Adrenal gland (tissue), 12 donors: ENCODE results near the gene CES5A. TPM values are rescaled to one million over a fixed set of nuclear protein-coding genes. Genes with fewer than 3 reads are reported as not detected.

ENCODE experiments used
- DNase-seq, 7 donors: peaks; one replicate each; pipeline ENCODE4 v3.0.0-alpha.2; 2019 to 2020
- H3K27ac ChIP-seq, 5 donors: fragments of 200-600 bp; sonication (generic) in 4 of 5; 1 replicate in 3 of 5; 2 replicates in 2 of 5; pipeline versions ENCODE4 v1.5.1 to v1.8.0; 2016 to 2020; ENCODE audit warnings: mild to moderate bottlenecking in 1 of 5
- H3K27me3 ChIP-seq: fragments of 200-600 bp; 2 replicates; pipeline ENCODE4 v1.8.0; 2021
- H3K36me3 ChIP-seq, 2 donors: fragments of 200-600 bp; replicated peaks in 1 of 2; 1 replicate in 1 of 2; 2 replicates in 1 of 2; pipeline versions ENCODE4 v1.5.1 to v1.8.0; 2018 to 2022
- H3K4me1 ChIP-seq, 2 donors: fragments of 200-600 bp; replicated peaks in 1 of 2; 1 replicate in 1 of 2; 2 replicates in 1 of 2; pipeline versions ENCODE4 v1.5.1 to v1.8.0; 2018 to 2021
- H3K4me3 ChIP-seq, 4 donors: fragments of 200-600 bp; sonication (generic) in 3 of 4; one replicate each; pipeline ENCODE4 v1.5.1; 2016 to 2018
- H3K9me3 ChIP-seq, 3 donors: fragments of 200-600 bp; sonication (generic) in 1 of 3; replicated peaks in 1 of 3; 1 replicate in 2 of 3; 2 replicates in 1 of 3; pipeline versions ENCODE4 v1.5.1 to v1.8.0; 2016 to 2021
- CTCF ChIP-seq, 6 experiments: fragments of 450-650 bp in 4 of 6; fragments of 200-600 bp in 2 of 6; sonication (generic) in 1 of 6; IDR thresholded peaks; 1 replicate in 5 of 6; 2 replicates in 1 of 6; pipeline versions ENCODE4 v1.5.1 to v1.8.0; 2016 to 2021; ENCODE audit warnings: antibody characterized with exemption in 6 of 6, mild to moderate bottlenecking in 2 of 6, moderate library complexity in 1 of 6
- POLR2A ChIP-seq, 2 donors: fragments of 450-650 bp; IDR thresholded peaks; one replicate each; pipeline ENCODE4 v1.6.1; 2017; ENCODE audit warnings: antibody characterized with exemption in 2 of 2, mild to moderate bottlenecking in 2 of 2, moderate library complexity in 1 of 2
- WGBS, 4 donors: extraction: QIAGEN DNeasy Blood & Tissue Kit in 2 of 4; methylation state at CpG; one replicate each; pipeline versions ENCODE4 v1.1.5 to v1.1.7; 2013 to 2017; 5-methylcytosine and 5-hydroxymethylcytosine counted together
- intact Hi-C, 2 donors: fragments of 100-400 bp; cut with DNase I; formaldehyde crosslinking; loops; one replicate each; pipeline versions ENCODE4 v1.14.1 to v1.15.0; 2022 to 2023
- polyA plus RNA-seq, 3 donors: library from polyadenylated mRNA; stranded (reverse); fragments of 200-250 nt in 2 of 3; fragments of 350-450 nt in 1 of 3; fragmentation: Illumina TruSeq in 1 of 3; extraction: RNeasy Lipid Tissue Mini Kit (QIAGEN cat#74804) in 1 of 3; gene quantifications; one replicate each; pipeline ENCODE4 v1.2.3, GENCODE V29; 2013 to 2014
- total RNA-seq, 9 donors: library from RNA; depleted of rRNA in 4 of 9; stranded (reverse); fragments of >200 nt in 4 of 9; fragments of 120-200 nt in 1 of 9; fragmentation: NEBNext Ultra II Directional in 1 of 9; extraction: Animal tissue kit (Norgen Biotek cat#: 25700) in 1 of 9; gene quantifications; one replicate each; pipeline versions ENCODE4 v1.1.0 to v1.2.4, GENCODE V29; 2013 to 2023
- donor health status: healthy with polysubstance abuse.
- donor health status: Bipolar disorder and iron deficiency.
- donor health status: DM: yes; HTN: yes; CAD: no.
- donor health status: DM: no; HTN: no; CAD: no.
- donor health status: DM: no; HTN: no; CAD: no.
- donor health status: DM: yes; HTN: yes; CAD: no.

CES5A gene
- total and polyA plus RNA-seq, 12 donors = 0.07 to 0.67 (median 0.43) TPM; not detected in 8

GRCh38 chr16:55899857-55900256 is 24.7 kb upstream of the CES5A start:
- intact Hi-C loops = no loop called here
- H3K4me3 ChIP-seq = no peak overlapping the region
- H3K9me3 ChIP-seq = no peaks in the 10 kb centered on the region
- no peak for DNase-seq
- no peak overlapping the region for H3K27ac ChIP-seq
- H3K4me1 ChIP-seq = no peaks in the 10 kb centered on the region
- TF ChIP-seq POLR2A (IDR thresholded peaks at IDR 0.05) = no peak
- TF ChIP-seq CTCF (IDR thresholded peaks at IDR 0.05) = no peak
- H3K36me3 ChIP-seq = no peaks in the 10 kb centered on the region
- no peaks in the 10 kb centered on the region for H3K27me3 ChIP-seq
- WGBS, 4 donors = 28 to 36% (median 35%) methylated on average over 3 of the region's 3 CpGs

GRCh38 chr16:55898592-55898991 is 23.4 kb upstream of the CES5A start:
- TF ChIP-seq POLR2A (IDR thresholded peaks at IDR 0.05) = no peak
- no peak for TF ChIP-seq CTCF (IDR thresholded peaks at IDR 0.05)
- Histone ChIP-seq H3K4me1 (no peaks in the 10 kb centered on the region), H3K36me3 (no peaks in the 10 kb centered on the region), H3K4me3 (no peak overlapping the region), H3K27ac (no peak overlapping the region), H3K27me3 (no peaks in the 10 kb centered on the region), H3K9me3 (peaks cover 0 to 1% (median 0%) of the 10 kb centered on the region in 3 donors)
- intact Hi-C loops = no loop called here
- WGBS, 4 donors = 58 to 69% (median 62%) methylated on average over 1 of the region's 1 CpG
- DNase-seq = no peak

- H3K4me3 ChIP-seq = no peak overlapping the region
- H3K4me1 ChIP-seq = no peaks in the 10 kb centered on the region
- no peak for TF ChIP-seq CTCF (IDR thresholded peaks at IDR 0.05)
- no peak for TF ChIP-seq POLR2A (IDR thresholded peaks at IDR 0.05)
- intact Hi-C loops = no loop called here
- 53 to 98% (median 59%) methylated on average over 2 of the region's 2 CpGs for WGBS, 4 donors
- no peak for DNase-seq
- no peaks in the 10 kb centered on the region for H3K27me3 ChIP-seq
- peaks cover 0 to 16% (median 7%) of the 10 kb centered on the region in 3 donors for H3K9me3 ChIP-seq
- H3K36me3 ChIP-seq = no peaks in the 10 kb centered on the region
- no peak overlapping the region for H3K27ac ChIP-seq
Measured at GRCh38 chr16:55892821-55893220, 17.6 kb upstream of the CES5A start.

GRCh38 chr16:55889518-55889917 is 14.3 kb upstream of the CES5A start:
- no peaks in the 10 kb centered on the region for H3K27me3 ChIP-seq
- H3K4me1 ChIP-seq = no peaks in the 10 kb centered on the region
- no peak for DNase-seq
- H3K36me3 ChIP-seq = no peaks in the 10 kb centered on the region
- no peak for TF ChIP-seq POLR2A (IDR thresholded peaks at IDR 0.05)
- TF ChIP-seq CTCF (IDR thresholded peaks at IDR 0.05) = no peak
- H3K9me3 ChIP-seq = peaks cover 0 to 16% (median 7%) of the 10 kb centered on the region in 3 donors
- H3K27ac ChIP-seq = no peak overlapping the region
- WGBS, 4 donors = 48 to 69% (median 65%) methylated on average over 2 of the region's 2 CpGs
- intact Hi-C loops = no loop called here
- H3K4me3 ChIP-seq = no peak overlapping the region
